GM10847 (cell line): ENCODE results near the gene CAPN5.

ENCODE experiments used
- POLR2A ChIP-seq: IDR thresholded peaks from 2 replicates; pipeline ENCODE4 v1.6.1; 2011; ENCODE audit not compliant: insufficient read length; ENCODE audit errors: extremely low read depth

The CAPN5 gene

DNA sequence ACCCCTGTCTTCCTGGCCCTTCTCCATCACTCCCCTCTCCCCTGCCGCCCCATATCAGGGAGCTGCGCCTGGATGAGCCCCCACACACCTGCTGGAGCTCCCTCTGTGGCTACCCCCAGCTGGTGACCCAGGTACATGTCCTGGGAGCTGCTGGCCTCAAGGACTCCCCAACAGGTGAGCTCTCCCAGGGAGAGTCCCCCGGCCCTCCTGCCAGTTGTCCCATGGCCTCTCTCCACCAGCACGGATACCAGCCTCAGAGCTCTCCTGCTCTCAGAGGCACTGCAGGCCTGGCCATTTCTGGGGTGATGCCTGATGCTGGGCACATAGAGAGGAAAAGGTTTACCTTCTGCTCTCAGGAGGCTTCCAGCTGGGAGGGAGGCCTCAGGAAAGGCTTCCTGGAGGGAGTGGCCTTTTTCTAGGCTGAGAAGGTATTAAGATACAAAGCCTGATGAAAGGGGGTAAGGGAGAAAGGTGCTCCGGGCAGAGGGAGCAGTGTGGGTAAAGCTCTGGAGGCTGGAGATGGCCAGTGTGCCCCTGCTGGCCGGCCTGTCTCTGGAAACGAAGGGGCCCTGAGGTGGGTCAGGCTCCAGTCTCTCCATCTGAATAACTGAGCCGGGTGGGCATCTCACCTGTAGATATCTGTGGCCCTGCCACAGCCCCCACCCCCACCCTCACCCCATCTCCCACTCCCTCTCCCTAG is 55.3 kb downstream of the CAPN5 start:
- no peak for TF ChIP-seq POLR2A

DNA sequence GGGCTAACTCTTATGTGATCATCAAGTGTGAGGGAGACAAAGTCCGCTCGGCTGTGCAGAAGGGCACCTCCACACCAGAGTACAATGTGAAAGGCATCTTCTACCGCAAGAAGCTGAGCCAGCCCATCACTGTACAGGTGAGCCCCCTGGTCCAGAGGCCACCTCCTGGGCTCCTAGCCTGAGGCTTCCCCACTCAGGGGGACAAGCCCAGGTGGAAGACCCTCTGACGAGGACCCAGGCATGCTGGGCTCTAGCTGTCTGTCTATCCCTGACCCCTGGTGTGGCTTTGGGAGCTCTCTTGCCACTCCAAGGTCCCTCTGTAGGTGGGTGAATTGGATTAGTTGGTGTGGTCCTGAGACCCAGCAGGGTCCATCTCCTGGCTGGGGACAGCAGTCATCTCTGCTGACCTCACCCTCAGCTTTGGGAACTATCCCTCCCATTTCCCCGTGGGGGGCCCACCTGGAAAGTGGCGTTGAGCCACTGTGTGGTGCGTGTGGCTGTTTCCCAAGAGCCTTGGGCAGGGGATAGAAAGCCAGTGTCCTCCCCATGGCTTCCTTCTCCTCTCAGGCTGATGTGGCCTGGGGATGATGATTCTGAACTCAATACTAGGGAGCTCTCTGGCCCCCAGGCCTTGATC is 55.9 kb downstream of the CAPN5 start:
- TF ChIP-seq POLR2A, result no peak

DNA sequence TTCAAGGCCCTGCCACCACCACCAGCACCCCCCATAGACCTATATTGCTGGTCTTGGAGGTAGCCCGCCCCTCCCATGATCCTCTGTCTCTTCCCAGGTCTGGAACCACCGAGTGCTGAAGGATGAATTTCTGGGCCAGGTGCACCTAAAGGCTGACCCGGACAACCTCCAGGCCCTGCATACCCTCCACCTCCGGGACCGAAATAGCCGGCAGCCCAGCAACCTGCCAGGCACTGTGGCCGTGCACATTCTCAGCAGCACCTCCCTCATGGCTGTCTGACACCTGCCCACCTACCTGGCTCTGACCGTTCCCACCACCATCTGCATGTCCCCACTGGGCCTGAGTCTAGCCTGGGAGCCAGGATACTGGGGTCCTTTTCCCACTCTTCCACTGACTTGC is 56.8 kb downstream of the CAPN5 start:
- no peak for TF ChIP-seq POLR2A

DNA sequence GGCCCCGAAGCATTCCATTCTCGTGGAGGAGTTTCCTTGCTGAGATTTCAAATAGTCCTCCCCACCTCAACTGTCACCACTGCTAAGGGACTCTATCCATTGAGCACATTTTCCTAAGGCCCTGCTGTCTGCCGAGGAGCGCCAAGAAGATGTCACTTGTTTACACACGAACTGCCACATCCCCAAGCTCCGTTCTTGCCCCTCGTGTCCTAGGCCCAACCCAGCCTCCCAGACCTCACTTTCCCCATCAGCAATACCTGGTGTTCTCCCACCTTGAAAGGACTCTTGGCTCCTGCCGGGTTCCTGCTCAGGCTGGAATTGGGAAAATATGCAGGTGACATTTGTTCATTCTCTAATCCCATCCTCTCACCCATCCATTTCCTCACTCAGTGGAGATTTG is 57.3 kb downstream of the CAPN5 start:
- TF ChIP-seq POLR2A, result no peak

DNA sequence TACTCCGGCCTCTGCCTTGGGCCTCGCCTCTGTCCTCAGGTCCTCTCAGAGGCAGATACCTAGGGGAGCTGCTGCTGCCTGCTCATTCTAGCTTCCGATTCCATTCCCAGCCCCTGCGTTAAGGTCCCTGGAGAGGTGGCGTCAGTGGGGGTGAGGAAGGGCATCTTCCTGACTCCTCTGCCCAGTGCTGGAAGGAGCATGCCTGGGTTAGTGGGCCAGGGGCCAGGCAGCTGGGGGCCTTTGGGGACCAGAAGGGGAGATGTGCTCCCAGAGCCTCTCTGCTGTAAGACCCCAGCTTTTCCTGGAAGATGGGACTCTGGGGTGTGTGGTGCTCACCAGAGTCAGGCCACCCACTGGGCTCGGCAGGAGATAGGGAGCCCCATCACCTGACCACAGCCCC is 57.7 kb downstream of the CAPN5 start:
- TF ChIP-seq POLR2A, result no peak

- no peak for TF ChIP-seq POLR2A
Measured at GRCh38 chr11:77125191-77125590, 58.4 kb downstream of the CAPN5 start.

DNA sequence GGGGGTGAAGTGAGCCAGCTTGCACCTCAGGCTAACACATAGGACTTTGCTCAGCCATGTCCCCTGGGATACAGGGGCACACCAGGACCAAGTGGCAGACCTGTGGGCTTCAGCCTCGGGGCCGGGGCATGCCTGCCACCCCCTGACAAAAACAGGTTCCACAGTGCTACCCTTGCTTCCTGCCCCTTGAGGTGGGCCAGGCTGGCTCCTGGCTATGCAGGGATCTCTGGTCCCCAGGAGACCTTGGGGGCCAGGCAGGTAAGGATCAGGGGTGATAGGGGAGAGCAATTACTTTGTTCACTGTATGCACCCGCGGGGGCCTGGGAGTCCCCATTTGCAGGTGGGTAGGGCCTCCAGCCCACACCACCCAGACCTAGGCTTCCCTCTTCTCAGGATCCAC is 58.9 kb downstream of the CAPN5 start:
- no peak for TF ChIP-seq POLR2A

- TF ChIP-seq POLR2A, result no peak
Measured at GRCh38 chr11:77126156-77126775, 59.5 kb downstream of the CAPN5 start.

GRCh38 chr11:77126861-77127234 is 60.1 kb downstream of the CAPN5 start:
- no peak for TF ChIP-seq POLR2A

DNA sequence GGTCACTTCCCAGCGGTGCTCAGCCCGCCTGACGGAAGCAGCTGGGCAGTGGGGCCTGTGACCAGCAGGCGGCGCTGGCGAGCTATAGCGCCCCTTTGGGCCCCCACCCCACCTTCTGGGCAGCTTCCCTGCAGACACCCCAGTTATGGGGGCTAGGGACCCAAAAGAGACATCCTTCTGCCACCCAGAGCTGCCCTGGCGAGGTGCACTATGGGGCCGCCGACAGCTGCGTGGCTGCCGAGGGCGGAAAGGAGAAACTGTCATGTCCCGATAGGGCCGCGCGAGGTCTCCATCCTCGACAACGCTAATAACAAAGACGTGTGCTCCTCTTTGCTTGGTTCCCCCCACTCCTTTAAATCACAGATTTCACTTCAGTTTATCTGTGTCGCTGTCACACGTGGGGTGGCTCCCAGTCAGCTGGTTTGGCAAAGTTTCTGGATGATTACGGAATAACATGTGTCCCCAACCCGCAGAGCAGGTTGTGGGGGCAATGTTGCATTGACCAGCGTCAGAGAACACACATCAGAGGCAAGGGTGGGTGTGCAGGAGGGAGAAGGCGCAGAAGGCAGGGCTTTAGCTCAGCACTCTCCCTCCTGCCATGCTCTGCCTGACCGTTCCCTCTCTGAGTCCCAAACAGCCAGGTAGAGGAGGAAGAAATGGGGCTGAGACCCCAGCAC is 60.6 kb downstream of the CAPN5 start:
- no peak for TF ChIP-seq POLR2A

DNA sequence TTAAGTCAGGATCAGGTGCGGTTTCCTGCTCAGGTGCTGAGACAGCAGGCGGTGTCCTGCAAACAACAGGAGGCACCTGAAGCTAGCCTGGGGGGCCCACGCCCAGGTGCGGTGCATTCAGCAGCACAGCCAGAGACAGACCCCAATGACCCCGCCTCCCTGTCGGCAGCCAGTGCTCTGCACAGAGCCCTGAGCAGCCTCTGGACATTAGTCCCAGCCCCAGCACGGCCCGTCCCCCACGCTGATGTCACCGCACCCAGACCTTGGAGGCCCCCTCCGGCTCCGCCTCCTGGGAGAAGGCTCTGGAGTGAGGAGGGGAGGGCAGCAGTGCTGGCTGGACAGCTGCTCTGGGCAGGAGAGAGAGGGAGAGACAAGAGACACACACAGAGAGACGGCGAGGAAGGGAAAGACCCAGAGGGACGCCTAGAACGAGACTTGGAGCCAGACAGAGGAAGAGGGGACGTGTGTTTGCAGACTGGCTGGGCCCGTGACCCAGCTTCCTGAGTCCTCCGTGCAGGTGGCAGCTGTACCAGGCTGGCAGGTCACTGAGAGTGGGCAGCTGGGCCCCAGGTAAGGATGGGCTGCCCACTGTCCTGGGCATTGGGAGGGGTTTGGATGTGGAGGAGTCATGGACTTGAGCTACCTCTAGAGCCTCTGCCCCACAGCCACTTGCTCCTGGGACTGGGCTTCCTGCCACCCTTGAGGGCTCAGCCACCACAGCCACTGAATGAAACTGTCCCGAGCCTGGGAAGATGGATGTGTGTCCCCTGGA is 61.3 kb downstream of the CAPN5 start, which contains the start of gene MYO7A:
MYO7A (plus strand) TSS at position 327 of the 772 bp plus-strand sequence. CDS start 2,389 bp downstream, outside the sequence.
- TF ChIP-seq POLR2A, result no peak

GRCh38 chr11:77129069-77129841 is 62.5 kb downstream of the CAPN5 start:
- TF ChIP-seq POLR2A, result no peak

- no peak for TF ChIP-seq POLR2A
Measured at GRCh38 chr11:77129842-77130756, 63.3 kb downstream of the CAPN5 start.
